Brain pericyte (primary cell): Measurements from ENCODE around the gene PCDHGC3.
A peak's percentile ranks its signal among the peaks of the same experiment; 100 is the strongest.

Experiments used
- DNase-seq: peaks from one replicate; pipeline ENCODE4 v3.0.0-alpha.2; 2012; ENCODE audit warnings: low read depth, low spot score

Gene PCDHGC3

GRCh38 chr5:141523991-141524390 is 48.2 kb downstream of the PCDHGC3 start:
- no peak for DNase-seq

- peak; percentile 94 for DNase-seq
Measured at GRCh38 chr5:141524604-141525597, 49.1 kb downstream of the PCDHGC3 start.

- DNase-seq: no peak
Measured at GRCh38 chr5:141525653-141526052, 49.9 kb downstream of the PCDHGC3 start.

- DNase-seq: no peak
Measured at GRCh38 chr5:141527426-141527825, 51.7 kb downstream of the PCDHGC3 start.
